Measurements from ENCODE around the gene ITGB1BP1.

ITGB1BP1 gene

DNA sequence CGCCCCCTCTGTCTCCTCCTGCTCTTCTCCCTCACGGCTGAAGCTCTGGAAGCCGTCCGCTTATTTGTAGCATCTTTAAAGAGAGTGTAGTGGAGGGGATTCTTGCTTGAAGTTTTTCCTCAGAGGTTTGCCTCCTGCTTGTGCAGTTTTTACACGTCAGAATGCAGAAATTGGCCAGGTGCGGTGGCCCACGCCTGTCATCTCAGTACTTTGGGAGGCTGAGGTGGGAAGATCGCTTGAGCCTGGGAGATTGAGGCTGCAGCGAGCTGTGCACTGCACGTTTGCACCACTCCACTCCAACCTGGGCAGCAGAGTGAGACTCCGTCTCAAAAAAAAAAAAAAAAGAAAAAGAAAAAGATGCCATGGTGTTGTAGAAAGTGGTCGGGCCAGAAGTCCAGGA lies 69.0 kb downstream of the ITGB1BP1 start:
- H3K27me3 ChIP-seq (replicated peaks; ENCODE audit: control insufficient read depth, insufficient read depth, low read length), result no peaks in the 10 kb centered on the region

More for the DNA sequence above, 69.0 kb downstream of the ITGB1BP1 start:
- H3K9ac ChIP-seq (ENCODE audit: low read length), result no peak overlapping the region
- H3K4me1 ChIP-seq (ENCODE audit: control insufficient read depth, insufficient read depth, low read length), result peaks cover 7% of the 10 kb centered on the region
- no peaks in the 10 kb centered on the region for H3K9me3 ChIP-seq (ENCODE audit: control insufficient read depth, low read length)
- no peak for DNase-seq (ENCODE audit: low read depth)
- no peak overlapping the region for H3K4me3 ChIP-seq (ENCODE audit: low read length)
- peaks cover 52% of the 10 kb centered on the region for H3K36me3 ChIP-seq (ENCODE audit: control insufficient read depth, insufficient read depth, low read length, severe bottlenecking)

Data from adipocyte (in vitro differentiated cells).